PFSK-1 (cell line): Measurements from ENCODE around the gene RGS18.

ENCODE experiments used
- FOXP2 ChIP-seq: optimal IDR thresholded peaks from 2 replicates; pipeline ENCODE3; 2011; ENCODE audit warnings: borderline replicate concordance, control low read depth, inconsistent platforms; ENCODE audit not compliant: insufficient read depth; ENCODE audit errors: extremely low read length, extremely low read depth
- POLR2AphosphoS5 ChIP-seq: IDR thresholded peaks from 2 replicates; pipeline ENCODE4 v1.6.1; 2012; ENCODE audit warnings: low read depth, mild to moderate bottlenecking, control low read depth, low read length, moderate library complexity
- SIN3A ChIP-seq: IDR thresholded peaks from 2 replicates; pipeline ENCODE4 v1.6.1; 2012; ENCODE audit warnings: mild to moderate bottlenecking, low read length, moderate library complexity, borderline replicate concordance; ENCODE audit not compliant: insufficient read depth
- TAF1 ChIP-seq: IDR thresholded peaks from 2 replicates; pipeline ENCODE4 v1.6.1; 2012; ENCODE audit warnings: low read length, control low read depth, borderline replicate concordance; ENCODE audit not compliant: insufficient read depth
- TF ChIP-seq, protein P1 (sequence below), 2 experiments: IDR thresholded peaks; 2 replicates each; pipeline versions ENCODE4 v1.6.1 to v1.8.0; 2011 to 2012; ENCODE audit warnings: low read depth in 2 of 2, low read length in 2 of 2, control low read depth in 1 of 2, inconsistent platforms in 1 of 2, mild to moderate bottlenecking in 1 of 2, moderate library complexity in 1 of 2; ENCODE audit not compliant: insufficient read depth in 1 of 2

DNA sequence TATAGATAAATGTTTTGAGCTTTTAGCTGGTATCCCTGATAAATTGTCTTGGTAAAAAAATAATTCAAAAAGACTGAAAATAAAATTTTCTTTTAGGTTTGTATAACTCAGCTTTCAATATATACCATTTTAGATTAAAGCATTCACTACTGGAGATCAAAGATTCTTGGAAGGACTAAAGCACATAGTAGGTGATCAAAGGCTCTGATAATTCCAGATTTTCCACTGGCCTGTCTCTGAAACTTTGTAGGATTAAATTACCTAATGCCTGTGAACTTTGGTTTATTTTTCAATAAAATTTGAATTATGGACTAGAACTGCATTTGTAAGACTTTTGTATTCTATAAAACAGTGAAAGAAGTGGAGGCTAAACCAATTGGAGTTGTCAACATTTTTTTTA is 1.2 kb upstream of the RGS18 start:
- TF ChIP-seq POLR2AphosphoS5, result no peak
- no peak for TF ChIP-seq TAF1
- TF ChIP-seq SIN3A, result no peak
- no peak for TF ChIP-seq FOXP2
- TF ChIP-seq, protein P1, sequence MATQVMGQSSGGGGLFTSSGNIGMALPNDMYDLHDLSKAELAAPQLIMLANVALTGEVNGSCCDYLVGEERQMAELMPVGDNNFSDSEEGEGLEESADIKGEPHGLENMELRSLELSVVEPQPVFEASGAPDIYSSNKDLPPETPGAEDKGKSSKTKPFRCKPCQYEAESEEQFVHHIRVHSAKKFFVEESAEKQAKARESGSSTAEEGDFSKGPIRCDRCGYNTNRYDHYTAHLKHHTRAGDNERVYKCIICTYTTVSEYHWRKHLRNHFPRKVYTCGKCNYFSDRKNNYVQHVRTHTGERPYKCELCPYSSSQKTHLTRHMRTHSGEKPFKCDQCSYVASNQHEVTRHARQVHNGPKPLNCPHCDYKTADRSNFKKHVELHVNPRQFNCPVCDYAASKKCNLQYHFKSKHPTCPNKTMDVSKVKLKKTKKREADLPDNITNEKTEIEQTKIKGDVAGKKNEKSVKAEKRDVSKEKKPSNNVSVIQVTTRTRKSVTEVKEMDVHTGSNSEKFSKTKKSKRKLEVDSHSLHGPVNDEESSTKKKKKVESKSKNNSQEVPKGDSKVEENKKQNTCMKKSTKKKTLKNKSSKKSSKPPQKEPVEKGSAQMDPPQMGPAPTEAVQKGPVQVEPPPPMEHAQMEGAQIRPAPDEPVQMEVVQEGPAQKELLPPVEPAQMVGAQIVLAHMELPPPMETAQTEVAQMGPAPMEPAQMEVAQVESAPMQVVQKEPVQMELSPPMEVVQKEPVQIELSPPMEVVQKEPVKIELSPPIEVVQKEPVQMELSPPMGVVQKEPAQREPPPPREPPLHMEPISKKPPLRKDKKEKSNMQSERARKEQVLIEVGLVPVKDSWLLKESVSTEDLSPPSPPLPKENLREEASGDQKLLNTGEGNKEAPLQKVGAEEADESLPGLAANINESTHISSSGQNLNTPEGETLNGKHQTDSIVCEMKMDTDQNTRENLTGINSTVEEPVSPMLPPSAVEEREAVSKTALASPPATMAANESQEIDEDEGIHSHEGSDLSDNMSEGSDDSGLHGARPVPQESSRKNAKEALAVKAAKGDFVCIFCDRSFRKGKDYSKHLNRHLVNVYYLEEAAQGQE (IDR thresholded peaks at IDR 0.05; ENCODE audit: insufficient read depth in 1 of 2, low read depth in 2 of 2, low read length in 2 of 2), result no peak
